GM10847 (cell line): ENCODE results near the gene JMJD1C.

ENCODE experiments used
- POLR2A ChIP-seq: IDR thresholded peaks from 2 replicates; pipeline ENCODE4 v1.6.1; 2011; ENCODE audit not compliant: insufficient read length; ENCODE audit errors: extremely low read depth

JMJD1C gene

GRCh38 chr10:63120554-63120953 lies 345.2 kb downstream of the JMJD1C start:
- TF ChIP-seq POLR2A: no peak

DNA sequence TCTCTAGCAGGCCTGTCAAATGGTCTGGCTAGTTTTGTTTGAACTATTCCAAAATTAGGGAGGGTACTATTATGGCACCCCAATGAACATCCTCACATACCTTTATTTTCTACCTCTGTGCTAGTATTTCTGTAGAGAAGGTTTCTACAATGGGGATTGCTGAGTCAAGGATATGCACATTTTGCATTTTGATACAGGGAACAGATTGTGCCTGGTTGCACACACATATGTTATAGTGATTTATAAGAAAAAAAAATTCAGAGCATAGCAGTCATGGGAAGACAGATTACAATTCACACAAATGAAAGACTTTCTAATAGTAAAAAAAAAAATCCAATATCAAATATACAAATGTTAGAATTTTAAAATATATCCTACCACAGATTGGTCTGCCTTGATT lies 346.7 kb downstream of the JMJD1C start:
- no peak for TF ChIP-seq POLR2A
